ENCODE measurements around the gene PRND. TPM values are rescaled to one million over a fixed set of nuclear protein-coding genes. Genes with fewer than 3 reads are reported as not detected.

Gene PRND
- not detected in 5 replicates for total RNA-seq (2022; extraction: Qiagen RNA extraction; ENCODE audit: low read depth)

GRCh38 chr20:4721719-4722118, at the start of gene PRND:
TSS of gene PRND (plus strand) at chr20:4721909. CDS start at chr20:4724552, 2,643 bp downstream.

Other genes with a start within 250 kb of the PRND start
- 139 to 155 TPM (median 144 TPM) in 5 replicates for gene PRNP, start 35.5 kb upstream of the PRND start, total RNA-seq (2022; extraction: Qiagen RNA extraction; ENCODE audit: low read depth)
- gene RASSF2, start 101.7 kb downstream of the PRND start, total RNA-seq (2022; extraction: Qiagen RNA extraction; ENCODE audit: low read depth) = 8.8 to 14.1 TPM (median 10.3 TPM) in 5 replicates